ENCODE results near the gene FBN1. TPM values are rescaled to one million over a fixed set of nuclear protein-coding genes. Genes with fewer than 3 reads are reported as not detected.

The FBN1 gene
- total RNA-seq, 1 experiment from 2014 or later: 6.7 TPM

DNA sequence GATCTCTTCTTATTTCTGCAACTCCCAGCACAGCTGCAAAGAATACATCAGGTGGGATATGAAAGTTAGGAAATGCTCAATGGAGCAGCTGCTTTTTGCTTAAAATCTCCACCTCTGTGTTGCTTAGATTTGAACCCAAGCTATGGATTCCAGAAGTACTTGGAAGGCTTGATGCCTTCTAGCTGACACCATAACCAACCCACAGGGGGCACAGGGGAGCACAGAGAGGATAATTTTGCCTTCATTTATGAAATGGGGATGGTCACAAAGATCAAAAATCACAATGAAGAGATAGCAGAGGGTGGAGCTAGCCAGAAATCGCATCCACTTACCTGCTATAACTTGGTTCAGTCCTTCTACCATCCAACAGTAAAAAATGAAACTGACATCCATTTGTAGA, 238.6 kb downstream of the FBN1 start:
- Histone ChIP-seq H3K79me2 (ENCODE audit: low read length) (no peaks in the 10 kb centered on the region), H3K27me3 (ENCODE audit: low read length) (no peaks in the 10 kb centered on the region), H3K9ac (ENCODE audit: low read length) (no peak overlapping the region), H3K27ac (ENCODE audit: low read length) (no peak overlapping the region), H3F3A (ENCODE audit: low read length, unreplicated experiment) (no peaks in the 10 kb centered on the region), H2AFZ (ENCODE audit: low read length) (no peak overlapping the region), H3K36me3 (ENCODE audit: low read depth, low read length) (no peaks in the 10 kb centered on the region), H4K20me1 (ENCODE audit: low read length) (no peaks in the 10 kb centered on the region), H3K9me3 (ENCODE audit: low read length) (no peaks in the 10 kb centered on the region), H3K4me1 (ENCODE audit: insufficient read depth, low read length) (no peaks in the 10 kb centered on the region), H3K4me3 (ENCODE audit: low read length) (no peak overlapping the region), H3K9me2 (replicated peaks; ENCODE audit: low read length) (no peaks in the 10 kb centered on the region), H3K4me2 (ENCODE audit: low read length) (no peak overlapping the region)
- POLR2A ChIA-PET (ENCODE audit: unreplicated experiment): no interaction called here
- CTCF ChIA-PET: no interaction called here
- no TSS peak for BruUV-seq (replicated peaks)
- TF ChIP-seq CTCF (conservative IDR thresholded peaks at IDR 0.05; ENCODE audit: low read depth, low read length) (peak; percentile 47), EZH2 (IDR thresholded peaks at IDR 0.05; ENCODE audit: low read length, unreplicated experiment) (no peak), EZH2phosphoT487 (IDR thresholded peaks at IDR 0.05; ENCODE audit: borderline replicate concordance, low read length) (no peak)
- intact Hi-C loops (cut with micrococcal nuclease): no loop called here
- ATAC-seq (no peak), DNase-seq (no peak)

GRCh38 chr15:48406266-48406891, 239.1 kb downstream of the FBN1 start:
- H3K4me3 ChIP-seq (ENCODE audit: low read length): no peak overlapping the region
- BruUV-seq (replicated peaks): no TSS peak
- no peaks in the 10 kb centered on the region for H3K9me3 ChIP-seq (ENCODE audit: low read length)
- H4K20me1 ChIP-seq (ENCODE audit: low read length): no peaks in the 10 kb centered on the region
- no peak overlapping the region for H3K27ac ChIP-seq (ENCODE audit: low read length)
- no peak overlapping the region for H2AFZ ChIP-seq (ENCODE audit: low read length)
- no peaks in the 10 kb centered on the region for H3K36me3 ChIP-seq (ENCODE audit: low read depth, low read length)
- no peaks in the 10 kb centered on the region for H3K27me3 ChIP-seq (ENCODE audit: low read length)
- no peak overlapping the region for H3K9ac ChIP-seq (ENCODE audit: low read length)
- intact Hi-C loops (cut with micrococcal nuclease): no loop called here
- no peaks in the 10 kb centered on the region for H3K9me2 ChIP-seq (replicated peaks; ENCODE audit: low read length)
- no peaks in the 10 kb centered on the region for H3F3A ChIP-seq (ENCODE audit: low read length, unreplicated experiment)
- no peak overlapping the region for H3K4me2 ChIP-seq (ENCODE audit: low read length)
- no peak for TF ChIP-seq EZH2phosphoT487 (IDR thresholded peaks at IDR 0.05; ENCODE audit: borderline replicate concordance, low read length)
- TF ChIP-seq CTCF (conservative IDR thresholded peaks at IDR 0.05; ENCODE audit: low read depth, low read length): no peak
- TF ChIP-seq EZH2 (IDR thresholded peaks at IDR 0.05; ENCODE audit: low read length, unreplicated experiment): no peak
- no peak for ATAC-seq
- H3K79me2 ChIP-seq (ENCODE audit: low read length): no peaks in the 10 kb centered on the region
- CTCF ChIA-PET: interaction anchor here (0.6 kb wide), 1 partner anchor 8 kb away, joined by 4 read pairs; no protein-coding TSS in a partner anchor
- no peaks in the 10 kb centered on the region for H3K4me1 ChIP-seq (ENCODE audit: insufficient read depth, low read length)
- DNase-seq: no peak
- POLR2A ChIA-PET (ENCODE audit: unreplicated experiment): no interaction called here

DNA sequence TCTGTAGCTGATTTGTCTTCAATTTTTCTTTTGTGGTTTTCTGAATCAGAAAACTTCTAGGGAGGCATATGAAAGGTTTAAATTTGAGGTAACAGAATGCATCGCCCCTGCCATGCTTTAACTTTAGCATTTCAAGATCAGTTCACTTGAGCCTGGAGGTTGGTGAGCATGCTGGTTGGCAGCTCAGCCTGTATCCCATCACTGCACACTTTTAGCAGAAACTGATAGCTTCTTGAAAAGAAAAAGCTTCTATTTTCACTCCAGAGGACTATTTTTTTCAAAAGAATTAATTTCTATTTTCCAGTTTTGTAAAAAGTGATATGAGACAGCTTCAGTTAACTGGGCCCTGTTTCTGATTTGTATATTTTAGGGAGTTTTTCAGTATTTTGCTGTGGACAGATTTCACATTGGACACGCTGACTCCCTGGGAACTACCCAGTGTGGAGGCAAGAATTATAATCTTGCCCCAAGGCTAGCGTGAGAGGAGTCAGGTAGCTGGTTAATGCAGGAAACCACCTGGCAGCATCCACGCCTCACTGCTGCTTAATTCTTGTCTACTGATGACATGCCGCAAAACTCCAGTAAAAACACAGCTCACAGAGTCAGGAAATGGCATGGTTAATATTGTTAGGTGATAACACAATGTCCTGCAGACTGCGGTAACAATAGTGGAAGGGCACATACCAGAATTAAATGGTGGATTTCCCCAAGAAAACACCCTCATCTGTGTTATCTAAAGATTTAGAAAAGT, 242.9 kb downstream of the FBN1 start:
- Histone ChIP-seq H3K9ac (ENCODE audit: low read length) (no peak overlapping the region), H3K27ac (ENCODE audit: low read length) (no peak overlapping the region), H3K79me2 (ENCODE audit: low read length) (no peaks in the 10 kb centered on the region), H3K9me3 (ENCODE audit: low read length) (no peaks in the 10 kb centered on the region), H3K27me3 (ENCODE audit: low read length) (no peaks in the 10 kb centered on the region), H3K4me3 (ENCODE audit: low read length) (no peak overlapping the region), H3K36me3 (ENCODE audit: low read depth, low read length) (no peaks in the 10 kb centered on the region), H4K20me1 (ENCODE audit: low read length) (no peaks in the 10 kb centered on the region), H3F3A (ENCODE audit: low read length, unreplicated experiment) (no peaks in the 10 kb centered on the region), H2AFZ (ENCODE audit: low read length) (no peak overlapping the region), H3K4me2 (ENCODE audit: low read length) (no peak overlapping the region), H3K4me1 (ENCODE audit: insufficient read depth, low read length) (no peaks in the 10 kb centered on the region), H3K9me2 (replicated peaks; ENCODE audit: low read length) (no peaks in the 10 kb centered on the region)
- TF ChIP-seq EZH2phosphoT487 (IDR thresholded peaks at IDR 0.05; ENCODE audit: borderline replicate concordance, low read length) (no peak), EZH2 (IDR thresholded peaks at IDR 0.05; ENCODE audit: low read length, unreplicated experiment) (no peak), CTCF (conservative IDR thresholded peaks at IDR 0.05; ENCODE audit: low read depth, low read length) (no peak)
- POLR2A ChIA-PET (ENCODE audit: unreplicated experiment): no interaction called here
- DNase-seq (no peak), ATAC-seq (no peak)
- intact Hi-C loops (cut with micrococcal nuclease): no loop called here
- no TSS peak for BruUV-seq (replicated peaks)
- CTCF ChIA-PET: no interaction called here
